Fibroblast of villous mesenchyme (primary cell): ENCODE data around the gene CCDC192. TPM values are rescaled to one million over a fixed set of nuclear protein-coding genes. Genes with fewer than 3 reads are reported as not detected.

Experiments
- DNase-seq: peaks from one replicate; pipeline ENCODE4 v3.0.0-alpha.2; 2010; ENCODE audit warnings: low read depth
- H3K4me3 ChIP-seq: 2 replicates; pipeline ENCODE4 v1.5.1; 2011; ENCODE audit warnings: low read depth, mild to moderate bottlenecking, low read length
- total RNA-seq: library from RNA; depleted of rRNA; stranded (reverse); fragments of >200 nt; gene quantifications from 2 replicates; pipeline ENCODE4 v1.2.3, GENCODE V29; 2012
- TF ChIP-seq, protein P1 (sequence below): IDR thresholded peaks from 2 replicates; pipeline ENCODE4 v1.5.1; 2012; ENCODE audit warnings: low read depth, mild to moderate bottlenecking, low read length; ENCODE audit not compliant: insufficient read depth

Gene CCDC192
- total RNA-seq, 1 donor = not detected

DNA sequence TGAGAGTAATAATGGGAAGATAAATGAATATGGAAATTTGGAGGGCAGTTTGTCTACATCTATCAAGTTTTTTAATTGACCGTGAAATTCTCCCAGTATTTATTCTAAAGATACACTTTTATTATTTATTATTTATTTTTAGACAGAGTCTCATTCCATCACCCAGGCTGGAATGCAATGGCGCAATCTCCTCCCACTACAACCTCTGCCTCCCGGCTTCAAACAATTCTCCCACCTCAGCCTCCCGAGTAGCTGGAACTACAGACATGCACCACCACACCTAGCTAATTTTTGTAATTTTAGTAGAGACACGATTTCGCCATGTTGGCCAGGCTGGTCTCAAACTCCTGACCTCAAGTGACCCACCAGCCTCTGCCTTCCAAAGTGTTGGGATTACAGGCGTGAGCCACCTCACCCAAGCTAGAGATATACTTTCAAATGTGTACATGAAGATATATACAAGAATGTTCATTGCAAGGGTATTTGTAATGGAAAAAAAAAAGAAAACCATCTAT lies 282.7 kb downstream of the CCDC192 start:
- DNase-seq = peak; percentile 16
- TF ChIP-seq, protein P1, sequence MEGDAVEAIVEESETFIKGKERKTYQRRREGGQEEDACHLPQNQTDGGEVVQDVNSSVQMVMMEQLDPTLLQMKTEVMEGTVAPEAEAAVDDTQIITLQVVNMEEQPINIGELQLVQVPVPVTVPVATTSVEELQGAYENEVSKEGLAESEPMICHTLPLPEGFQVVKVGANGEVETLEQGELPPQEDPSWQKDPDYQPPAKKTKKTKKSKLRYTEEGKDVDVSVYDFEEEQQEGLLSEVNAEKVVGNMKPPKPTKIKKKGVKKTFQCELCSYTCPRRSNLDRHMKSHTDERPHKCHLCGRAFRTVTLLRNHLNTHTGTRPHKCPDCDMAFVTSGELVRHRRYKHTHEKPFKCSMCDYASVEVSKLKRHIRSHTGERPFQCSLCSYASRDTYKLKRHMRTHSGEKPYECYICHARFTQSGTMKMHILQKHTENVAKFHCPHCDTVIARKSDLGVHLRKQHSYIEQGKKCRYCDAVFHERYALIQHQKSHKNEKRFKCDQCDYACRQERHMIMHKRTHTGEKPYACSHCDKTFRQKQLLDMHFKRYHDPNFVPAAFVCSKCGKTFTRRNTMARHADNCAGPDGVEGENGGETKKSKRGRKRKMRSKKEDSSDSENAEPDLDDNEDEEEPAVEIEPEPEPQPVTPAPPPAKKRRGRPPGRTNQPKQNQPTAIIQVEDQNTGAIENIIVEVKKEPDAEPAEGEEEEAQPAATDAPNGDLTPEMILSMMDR = no peak
- no peak overlapping the region for H3K4me3 ChIP-seq

DNA sequence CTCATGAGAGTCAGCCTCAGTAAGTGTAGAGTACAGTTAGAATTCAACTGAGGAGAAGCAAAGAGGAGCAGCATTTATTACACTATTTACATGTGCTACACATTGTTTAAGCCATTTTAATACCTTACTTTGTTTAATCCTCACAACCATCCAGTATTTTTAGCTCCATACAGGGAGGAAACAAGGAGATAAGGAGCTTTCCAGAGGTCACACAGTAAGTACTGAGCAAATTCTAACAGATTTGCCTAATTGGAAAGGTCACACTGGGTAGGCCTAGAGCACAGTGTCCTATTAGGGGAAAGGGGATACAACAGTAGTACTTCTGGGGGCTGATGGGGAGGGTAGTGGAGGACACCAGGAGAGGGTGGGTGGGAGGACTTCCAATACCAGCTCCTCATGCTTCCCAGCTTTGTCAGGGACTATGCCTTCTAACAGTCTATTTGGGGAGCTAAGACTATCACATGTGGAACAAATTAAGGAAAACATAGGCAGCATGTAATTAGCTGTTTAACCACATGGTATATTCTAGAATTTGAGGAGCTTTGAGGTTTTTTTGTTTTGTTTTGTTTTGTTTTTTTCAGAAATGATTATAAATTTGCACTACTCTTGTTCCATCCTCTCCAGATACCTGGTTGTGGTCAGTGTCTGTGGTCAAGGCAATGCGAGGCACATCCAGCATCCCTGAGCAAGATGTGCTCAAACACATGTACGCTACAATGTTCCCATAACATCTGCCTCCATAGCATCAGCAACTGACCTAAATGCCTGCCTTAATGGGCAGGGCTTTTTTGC lies 284.4 kb downstream of the CCDC192 start:
- TF ChIP-seq, protein P1 = no peak
- peak; percentile 7 for DNase-seq
- H3K4me3 ChIP-seq = no peak overlapping the region

DNA sequence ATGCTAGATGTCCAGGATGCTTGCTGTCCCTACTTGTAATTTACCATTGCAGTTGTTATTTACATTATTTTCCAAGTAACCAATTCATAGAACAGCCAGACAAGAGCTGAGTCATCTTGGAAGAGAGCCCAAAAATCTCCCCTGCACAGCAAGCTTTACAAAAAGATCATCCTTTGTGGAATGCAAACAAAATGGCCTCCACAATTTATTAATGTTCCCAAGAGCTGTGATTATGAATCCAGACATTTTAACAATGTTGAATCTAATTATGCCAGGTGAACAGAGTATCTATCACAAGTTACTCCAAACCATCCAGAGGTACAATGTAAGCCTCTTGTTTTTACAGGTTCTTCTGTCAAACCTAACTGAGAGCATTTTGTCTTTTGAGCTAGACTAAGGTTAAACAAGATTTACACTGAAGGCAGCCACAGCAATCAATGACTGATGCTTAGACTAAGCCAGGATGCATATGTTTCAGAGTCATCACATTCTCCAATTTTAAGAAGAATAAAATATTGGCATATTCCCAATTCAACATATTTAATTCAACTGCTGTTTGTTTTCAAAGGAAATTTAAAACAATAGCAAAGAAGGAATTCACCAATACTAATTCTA lies 285.1 kb downstream of the CCDC192 start:
- TF ChIP-seq, protein P1 = no peak
- DNase-seq = peak; percentile 92
- no peak overlapping the region for H3K4me3 ChIP-seq

Other genes with a start within 250 kb of the CCDC192 start
- 96.0 and 99.3 TPM in 2 replicates for gene PRRC1, start 185.8 kb upstream of the CCDC192 start, total RNA-seq
- gene CTXN3, start 54.3 kb upstream of the CCDC192 start, total RNA-seq = not detected in 2 replicates